WTC11 (cell line): Measurements from ENCODE around the gene RPL38. TPM values are rescaled to one million over a fixed set of nuclear protein-coding genes. Genes with fewer than 3 reads are reported as not detected.

Experiments
- ATAC-seq: fragments of 200-7000 bp; cut with Tn5 transposase; 2 replicates; pipeline ENCODE4 v1.10.0; 2021; ENCODE audit warnings: mild to moderate bottlenecking, moderate library complexity
- CTCF ChIA-PET: fragments of 300-600 bp; sonication (Branson Sonifier 250); formaldehyde crosslinking; loops from one replicate; lab custom pipeline; 2021; ENCODE audit warnings: antibody characterized with exemption; lab: Charles Lee
- POLR2A ChIA-PET: fragments of 350-600 bp; sonication (Branson Sonifier 250); formaldehyde crosslinking; loops from one replicate; lab custom pipeline; 2021; ENCODE audit warnings: antibody characterized with exemption; lab: Charles Lee
- DNase-seq: peaks from one replicate; pipeline ENCODE4 v3.0.0; 2021; ENCODE audit warnings: low spot score
- H3K27ac Mint-ChIP-seq: 2 replicates; pipeline ENCODE4 v1.8.0; 2021; ENCODE audit warnings: mixed read lengths
- H3K27me3 Mint-ChIP-seq: 2 replicates; pipeline ENCODE4 v1.8.0; 2021; ENCODE audit warnings: low read depth, mild to moderate bottlenecking, moderate library complexity, mixed read lengths
- H3K36me3 Mint-ChIP-seq: 2 replicates; pipeline ENCODE4 v1.8.0; 2021; ENCODE audit warnings: mixed read lengths
- H3K4me1 Mint-ChIP-seq: 2 replicates; pipeline ENCODE4 v1.8.0; 2022; ENCODE audit warnings: mixed read lengths
- H3K4me3 Mint-ChIP-seq: 2 replicates; pipeline ENCODE4 v1.8.0; 2021; ENCODE audit warnings: mild to moderate bottlenecking, moderate library complexity, mixed read lengths
- H3K9me3 Mint-ChIP-seq: 2 replicates; pipeline ENCODE4 v1.8.0; 2021; ENCODE audit warnings: mixed read lengths
- ERG ChIP-seq: fragments of 250-450 bp; sonication (Bioruptor Pico); IDR thresholded peaks from 2 replicates; pipeline ENCODE4 v1.8.0; 2021; ENCODE audit warnings: mild to moderate bottlenecking
- ESRRA ChIP-seq: sonication (generic); formaldehyde crosslinking; IDR thresholded peaks from 2 replicates; pipeline ENCODE4 v1.8.1; 2022; ENCODE audit warnings: mild to moderate bottlenecking, missing genetic modification reagents, borderline replicate concordance
- FOXJ3 ChIP-seq: sonication (generic); formaldehyde crosslinking; IDR thresholded peaks from 2 replicates; pipeline ENCODE4 v1.9.0; 2021; ENCODE audit warnings: missing genetic modification reagents, mild to moderate bottlenecking, borderline replicate concordance
- IRF2 ChIP-seq: sonication (generic); formaldehyde crosslinking; IDR thresholded peaks from 2 replicates; pipeline ENCODE4 v1.8.0; 2022; ENCODE audit warnings: low read depth, missing genetic modification reagents, borderline replicate concordance
- MAX ChIP-seq: sonication (generic); formaldehyde crosslinking; IDR thresholded peaks from 2 replicates; pipeline ENCODE4 v1.8.0; 2022; ENCODE audit warnings: mild to moderate bottlenecking, missing genetic modification reagents
- MYBL2 ChIP-seq: sonication (generic); formaldehyde crosslinking; IDR thresholded peaks from 2 replicates; pipeline ENCODE4 v1.8.1; 2023; ENCODE audit warnings: mild to moderate bottlenecking, moderate library complexity, missing genetic modification reagents
- NFYB ChIP-seq: sonication (generic); formaldehyde crosslinking; conservative IDR thresholded peaks from 2 replicates; pipeline ENCODE4 v1.8.0; 2022; ENCODE audit warnings: low read depth, missing genetic modification reagents
- NR1H2 ChIP-seq: sonication (generic); formaldehyde crosslinking; IDR thresholded peaks from 2 replicates; pipeline ENCODE4 v1.9.0; 2021; ENCODE audit warnings: mild to moderate bottlenecking, moderate library complexity, missing genetic modification reagents
- PRDM15 ChIP-seq: sonication (generic); formaldehyde crosslinking; IDR thresholded peaks from 2 replicates; pipeline ENCODE4 v1.8.0; 2022; ENCODE audit warnings: missing genetic modification reagents
- TCF7 ChIP-seq: sonication (generic); formaldehyde crosslinking; IDR thresholded peaks from 2 replicates; pipeline ENCODE4 v1.8.0; 2022; ENCODE audit warnings: mild to moderate bottlenecking, low read depth, missing genetic modification reagents, moderate library complexity
- TP53 ChIP-seq: sonication (generic); formaldehyde crosslinking; IDR thresholded peaks from 2 replicates; pipeline ENCODE4 v1.8.1; 2023; ENCODE audit warnings: mild to moderate bottlenecking, missing genetic modification reagents
- ZNF232 ChIP-seq: sonication (generic); formaldehyde crosslinking; IDR thresholded peaks from 2 replicates; pipeline ENCODE4 v1.8.0; 2022; ENCODE audit warnings: mild to moderate bottlenecking, missing genetic modification reagents
- ZNF416 ChIP-seq: fragments of 250-450 bp; sonication (Bioruptor Pico); IDR thresholded peaks from 2 replicates; pipeline ENCODE4 v1.9.0; 2021; ENCODE audit warnings: mild to moderate bottlenecking, inconsistent platforms
- total RNA-seq: library from RNA; stranded (reverse); gene quantifications from 3 replicates; pipeline ENCODE4 v1.2.3, GENCODE V29; 2021
- TF ChIP-seq, protein P1 (sequence below): sonication (generic); formaldehyde crosslinking; IDR thresholded peaks from 2 replicates; pipeline ENCODE4 v1.8.0; 2023; ENCODE audit warnings: mild to moderate bottlenecking, missing genetic modification reagents
- TF ChIP-seq, protein P2 (sequence below): sonication (generic); formaldehyde crosslinking; IDR thresholded peaks from 2 replicates; pipeline ENCODE4 v1.8.0; 2023; ENCODE audit warnings: missing genetic modification reagents, mild to moderate bottlenecking, borderline replicate concordance
- TF ChIP-seq, protein P3 (sequence below): fragments of 250-450 bp; sonication (Bioruptor Pico); conservative IDR thresholded peaks from 2 replicates; pipeline ENCODE4 v1.9.0; 2021; ENCODE audit warnings: mild to moderate bottlenecking
- TF ChIP-seq, protein P4 (sequence below): fragments of 250-450 bp; sonication (Bioruptor Pico); IDR thresholded peaks from 2 replicates; pipeline ENCODE4 v1.9.0; 2021; ENCODE audit warnings: mild to moderate bottlenecking

The RPL38 gene
- total RNA-seq, 1 experiment from 2014 or later = 1,170 TPM

GRCh38 chr17:74200112-74200511, 3.4 kb upstream of the RPL38 start (continued):
- no peak for TF ChIP-seq ERG (CRISPR knock-in tag)
- no peak for TF ChIP-seq TP53 (CRISPR knock-in tag)
- TF ChIP-seq ESRRA (CRISPR knock-in tag) = no peak
- TF ChIP-seq MAX (CRISPR knock-in tag) = no peak
- no peak for TF ChIP-seq ZNF232
- TF ChIP-seq, protein P1, sequence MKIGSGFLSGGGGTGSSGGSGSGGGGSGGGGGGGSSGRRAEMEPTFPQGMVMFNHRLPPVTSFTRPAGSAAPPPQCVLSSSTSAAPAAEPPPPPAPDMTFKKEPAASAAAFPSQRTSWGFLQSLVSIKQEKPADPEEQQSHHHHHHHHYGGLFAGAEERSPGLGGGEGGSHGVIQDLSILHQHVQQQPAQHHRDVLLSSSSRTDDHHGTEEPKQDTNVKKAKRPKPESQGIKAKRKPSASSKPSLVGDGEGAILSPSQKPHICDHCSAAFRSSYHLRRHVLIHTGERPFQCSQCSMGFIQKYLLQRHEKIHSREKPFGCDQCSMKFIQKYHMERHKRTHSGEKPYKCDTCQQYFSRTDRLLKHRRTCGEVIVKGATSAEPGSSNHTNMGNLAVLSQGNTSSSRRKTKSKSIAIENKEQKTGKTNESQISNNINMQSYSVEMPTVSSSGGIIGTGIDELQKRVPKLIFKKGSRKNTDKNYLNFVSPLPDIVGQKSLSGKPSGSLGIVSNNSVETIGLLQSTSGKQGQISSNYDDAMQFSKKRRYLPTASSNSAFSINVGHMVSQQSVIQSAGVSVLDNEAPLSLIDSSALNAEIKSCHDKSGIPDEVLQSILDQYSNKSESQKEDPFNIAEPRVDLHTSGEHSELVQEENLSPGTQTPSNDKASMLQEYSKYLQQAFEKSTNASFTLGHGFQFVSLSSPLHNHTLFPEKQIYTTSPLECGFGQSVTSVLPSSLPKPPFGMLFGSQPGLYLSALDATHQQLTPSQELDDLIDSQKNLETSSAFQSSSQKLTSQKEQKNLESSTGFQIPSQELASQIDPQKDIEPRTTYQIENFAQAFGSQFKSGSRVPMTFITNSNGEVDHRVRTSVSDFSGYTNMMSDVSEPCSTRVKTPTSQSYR = no peak
- TF ChIP-seq NR1H2 (CRISPR knock-in tag) = no peak

DNA sequence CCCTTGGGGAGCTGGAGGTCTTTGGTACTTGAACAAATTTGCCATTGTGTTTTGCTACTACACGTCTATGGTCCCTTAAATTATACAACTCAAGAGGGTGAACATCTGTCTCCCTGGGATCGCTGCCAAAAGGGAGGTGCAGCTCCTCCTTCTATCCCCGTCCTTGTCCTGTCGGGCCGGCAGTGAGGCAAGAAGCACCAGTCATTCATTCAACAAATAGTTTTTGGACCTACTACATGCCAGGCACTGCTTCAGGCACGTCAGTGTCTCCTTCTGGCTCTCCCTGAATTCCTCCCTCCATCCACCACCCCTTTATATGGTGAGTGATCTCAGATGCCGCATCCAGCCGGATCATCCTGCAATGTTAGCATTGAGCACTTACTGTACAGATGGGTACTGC, 2.2 kb upstream of the RPL38 start:
- Mint-ChIP-seq H3K36me3 (peaks cover 24% of the 10 kb centered on the region), H3K9me3 (no peaks in the 10 kb centered on the region), H3K27me3 (peaks cover 24% of the 10 kb centered on the region), H3K4me1 (peaks cover 30% of the 10 kb centered on the region), H3K4me3 (no peak overlapping the region), H3K27ac (no peak overlapping the region)
- TF ChIP-seq MYBL2 (CRISPR knock-in tag) (no peak), FOXJ3 (CRISPR knock-in tag) (no peak), IRF2 (CRISPR knock-in tag) (no peak), PRDM15 (CRISPR knock-in tag) (no peak), NFYB (no peak), ZNF416 (CRISPR knock-in tag) (no peak), TCF7 (CRISPR knock-in tag) (no peak)
- TF ChIP-seq, protein P2, sequence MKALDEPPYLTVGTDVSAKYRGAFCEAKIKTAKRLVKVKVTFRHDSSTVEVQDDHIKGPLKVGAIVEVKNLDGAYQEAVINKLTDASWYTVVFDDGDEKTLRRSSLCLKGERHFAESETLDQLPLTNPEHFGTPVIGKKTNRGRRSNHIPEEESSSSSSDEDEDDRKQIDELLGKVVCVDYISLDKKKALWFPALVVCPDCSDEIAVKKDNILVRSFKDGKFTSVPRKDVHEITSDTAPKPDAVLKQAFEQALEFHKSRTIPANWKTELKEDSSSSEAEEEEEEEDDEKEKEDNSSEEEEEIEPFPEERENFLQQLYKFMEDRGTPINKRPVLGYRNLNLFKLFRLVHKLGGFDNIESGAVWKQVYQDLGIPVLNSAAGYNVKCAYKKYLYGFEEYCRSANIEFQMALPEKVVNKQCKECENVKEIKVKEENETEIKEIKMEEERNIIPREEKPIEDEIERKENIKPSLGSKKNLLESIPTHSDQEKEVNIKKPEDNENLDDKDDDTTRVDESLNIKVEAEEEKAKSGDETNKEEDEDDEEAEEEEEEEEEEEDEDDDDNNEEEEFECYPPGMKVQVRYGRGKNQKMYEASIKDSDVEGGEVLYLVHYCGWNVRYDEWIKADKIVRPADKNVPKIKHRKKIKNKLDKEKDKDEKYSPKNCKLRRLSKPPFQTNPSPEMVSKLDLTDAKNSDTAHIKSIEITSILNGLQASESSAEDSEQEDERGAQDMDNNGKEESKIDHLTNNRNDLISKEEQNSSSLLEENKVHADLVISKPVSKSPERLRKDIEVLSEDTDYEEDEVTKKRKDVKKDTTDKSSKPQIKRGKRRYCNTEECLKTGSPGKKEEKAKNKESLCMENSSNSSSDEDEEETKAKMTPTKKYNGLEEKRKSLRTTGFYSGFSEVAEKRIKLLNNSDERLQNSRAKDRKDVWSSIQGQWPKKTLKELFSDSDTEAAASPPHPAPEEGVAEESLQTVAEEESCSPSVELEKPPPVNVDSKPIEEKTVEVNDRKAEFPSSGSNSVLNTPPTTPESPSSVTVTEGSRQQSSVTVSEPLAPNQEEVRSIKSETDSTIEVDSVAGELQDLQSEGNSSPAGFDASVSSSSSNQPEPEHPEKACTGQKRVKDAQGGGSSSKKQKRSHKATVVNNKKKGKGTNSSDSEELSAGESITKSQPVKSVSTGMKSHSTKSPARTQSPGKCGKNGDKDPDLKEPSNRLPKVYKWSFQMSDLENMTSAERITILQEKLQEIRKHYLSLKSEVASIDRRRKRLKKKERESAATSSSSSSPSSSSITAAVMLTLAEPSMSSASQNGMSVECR (CRISPR knock-in tag) = no peak
- TF ChIP-seq, protein P3, sequence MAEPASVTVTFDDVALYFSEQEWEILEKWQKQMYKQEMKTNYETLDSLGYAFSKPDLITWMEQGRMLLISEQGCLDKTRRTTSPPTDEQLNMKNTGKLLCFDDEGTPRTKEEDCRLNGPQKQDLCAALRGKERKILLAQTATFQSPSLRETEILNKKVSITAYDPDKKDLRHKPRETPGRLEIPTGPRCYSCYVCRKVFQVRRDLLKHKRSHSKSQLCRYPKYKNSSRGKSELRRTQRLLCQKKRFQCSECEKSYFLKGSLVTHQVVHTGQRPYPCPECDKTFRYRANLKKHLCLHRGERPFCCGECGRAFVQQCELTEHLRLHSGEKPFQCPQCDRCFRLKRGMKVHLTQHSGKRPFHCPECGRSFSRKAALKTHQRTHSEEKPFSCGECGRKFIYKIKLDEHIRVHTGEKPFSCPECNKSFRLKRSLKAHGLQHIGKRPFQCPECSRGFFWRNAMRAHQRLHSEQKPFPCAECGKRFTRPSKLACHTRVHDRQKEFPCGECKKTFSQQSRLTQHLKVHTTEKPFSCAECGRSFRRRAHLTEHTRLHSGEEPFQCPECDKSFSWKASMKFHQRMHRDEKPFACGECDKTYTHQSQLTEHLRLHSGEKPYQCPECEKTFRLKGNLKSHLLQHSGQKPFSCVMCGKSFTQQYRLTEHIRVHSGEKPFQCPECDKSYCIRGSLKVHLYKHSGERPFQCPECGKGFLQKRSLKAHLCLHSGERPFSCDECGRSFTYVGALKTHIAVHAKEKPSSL (CRISPR knock-in tag) = no peak
- TF ChIP-seq, protein P4, sequence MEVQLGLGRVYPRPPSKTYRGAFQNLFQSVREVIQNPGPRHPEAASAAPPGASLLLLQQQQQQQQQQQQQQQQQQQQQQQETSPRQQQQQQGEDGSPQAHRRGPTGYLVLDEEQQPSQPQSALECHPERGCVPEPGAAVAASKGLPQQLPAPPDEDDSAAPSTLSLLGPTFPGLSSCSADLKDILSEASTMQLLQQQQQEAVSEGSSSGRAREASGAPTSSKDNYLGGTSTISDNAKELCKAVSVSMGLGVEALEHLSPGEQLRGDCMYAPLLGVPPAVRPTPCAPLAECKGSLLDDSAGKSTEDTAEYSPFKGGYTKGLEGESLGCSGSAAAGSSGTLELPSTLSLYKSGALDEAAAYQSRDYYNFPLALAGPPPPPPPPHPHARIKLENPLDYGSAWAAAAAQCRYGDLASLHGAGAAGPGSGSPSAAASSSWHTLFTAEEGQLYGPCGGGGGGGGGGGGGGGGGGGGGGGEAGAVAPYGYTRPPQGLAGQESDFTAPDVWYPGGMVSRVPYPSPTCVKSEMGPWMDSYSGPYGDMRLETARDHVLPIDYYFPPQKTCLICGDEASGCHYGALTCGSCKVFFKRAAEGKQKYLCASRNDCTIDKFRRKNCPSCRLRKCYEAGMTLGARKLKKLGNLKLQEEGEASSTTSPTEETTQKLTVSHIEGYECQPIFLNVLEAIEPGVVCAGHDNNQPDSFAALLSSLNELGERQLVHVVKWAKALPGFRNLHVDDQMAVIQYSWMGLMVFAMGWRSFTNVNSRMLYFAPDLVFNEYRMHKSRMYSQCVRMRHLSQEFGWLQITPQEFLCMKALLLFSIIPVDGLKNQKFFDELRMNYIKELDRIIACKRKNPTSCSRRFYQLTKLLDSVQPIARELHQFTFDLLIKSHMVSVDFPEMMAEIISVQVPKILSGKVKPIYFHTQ (CRISPR knock-in tag) = no peak
- DNase-seq (no peak), ATAC-seq (no peak)
- POLR2A ChIA-PET = no interaction called here
- CTCF ChIA-PET = interaction anchor here (2.6 to 2.9 kb wide), 4 partner anchors 13 to 203 kb away, joined by 15 to 99 read pairs (median 30); no protein-coding TSS in a partner anchor
